SK-MEL-5 (cell line): ENCODE data around the gene OR6B2. TPM values are rescaled to one million over a fixed set of nuclear protein-coding genes. Genes with fewer than 3 reads are reported as not detected.

Source experiments
- DNase-seq: peaks from one replicate; pipeline ENCODE4 v3.0.0-alpha.2; 2016; ENCODE audit warnings: low read depth, low spot score
- in situ Hi-C: cut with HindIII; loops from 2 replicates; pipeline ENCODE4 v1.10.0; 2016; ENCODE audit warnings: low sequenced_read_pairs, high pct_unique_total_duplicates, low pct_unique_long_range_greater_than_20kb
- total RNA-seq: library from RNA; depleted of rRNA; stranded (reverse); fragments of >200 nt; shearing (Covaris generic); gene quantifications from 2 replicates; pipeline ENCODE4 v1.2.3, GENCODE V29; 2014; rRNA removed

The OR6B2 gene
- total RNA-seq, 1 experiment from 2014 or later: not detected

GRCh38 chr2:239994086-239994485, 36.1 kb downstream of the OR6B2 start:
- in situ Hi-C loops: no loop called here
- no peak for DNase-seq

- no peak for DNase-seq
- in situ Hi-C loops: no loop called here
Observed at GRCh38 chr2:239993291-239993690, 36.9 kb downstream of the OR6B2 start.

GRCh38 chr2:239991689-239992314, 38.4 kb downstream of the OR6B2 start:
- in situ Hi-C loops: no loop called here
- DNase-seq: peak; percentile 62

GRCh38 chr2:239990966-239991365, 39.3 kb downstream of the OR6B2 start:
- DNase-seq: no peak
- in situ Hi-C loops: no loop called here

GRCh38 chr2:239985356-239985755, 44.9 kb downstream of the OR6B2 start:
- in situ Hi-C loops: no loop called here
- DNase-seq: no peak

- in situ Hi-C loops: no loop called here
- DNase-seq: no peak
Observed at GRCh38 chr2:239984421-239985194, 45.6 kb downstream of the OR6B2 start.

GRCh38 chr2:239983004-239983778, 47.0 kb downstream of the OR6B2 start:
- in situ Hi-C loops: no loop called here
- DNase-seq: no peak

Other genes starting within 250 kb of the OR6B2 start
- 193 and 233 TPM in 2 replicates for gene NDUFA10, start 5.1 kb downstream of the OR6B2 start, total RNA-seq
- gene OR6B3, start 23.1 kb upstream of the OR6B2 start, total RNA-seq: not detected in 2 replicates
- 131 and 149 TPM in 2 replicates for gene COPS9, start 105.9 kb upstream of the OR6B2 start, total RNA-seq
- gene OTOS, start 110.2 kb upstream of the OR6B2 start, total RNA-seq: not detected in 2 replicates